Measurements from ENCODE around the gene GARIN1A.
"Not testable (repeated sequence)": the region's sequence is repeated elsewhere in the genome, so short reads cannot be mapped to it uniquely, and the experiment has no call there.

GARIN1A gene

GRCh38 chr7:128683270-128683669, 11.2 kb downstream of the GARIN1A start:
- H3K9me3 ChIP-seq (ENCODE audit: control insufficient read depth, insufficient read depth, low read depth, low read length); H3K4me1 ChIP-seq (ENCODE audit: control insufficient read depth, insufficient read depth, low read length); POLR2A ChIA-PET; H3K27ac ChIP-seq (ENCODE audit: extremely low read depth, low read depth, low read length); H3K36me3 ChIP-seq (ENCODE audit: control insufficient read depth in 2 of 2, insufficient read depth in 1 of 2, low read length in 2 of 2); H3K4me3 ChIP-seq (ENCODE audit: low read depth, low read length); CTCF ChIA-PET: not testable (repeated sequence)
- TF ChIP-seq ZNF140 (tag by site-specific recombination; IDR thresholded peaks at IDR 0.05) (0 out of 2 replicates have a peak, but pooled peaks have one; percentile 35), ZNF654 (tag by site-specific recombination; IDR thresholded peaks at IDR 0.05; ENCODE audit: low read depth) (peak; percentile 17; the same call in 1 of the 2 replicates), ZNF426 (tag by site-specific recombination; IDR thresholded peaks at IDR 0.05) (peak; percentile 50), ZNF623 (tag by site-specific recombination; IDR thresholded peaks at IDR 0.05) (peak; percentile 44), ZNF394 (tag by site-specific recombination; IDR thresholded peaks at IDR 0.05; ENCODE audit: borderline replicate concordance) (peak; percentile 65; the same call in 1 of the 2 replicates), ZNF555 (tag by site-specific recombination; conservative IDR thresholded peaks at IDR 0.05) (peak; percentile 29)
- TF ChIP-seq, protein P1, sequence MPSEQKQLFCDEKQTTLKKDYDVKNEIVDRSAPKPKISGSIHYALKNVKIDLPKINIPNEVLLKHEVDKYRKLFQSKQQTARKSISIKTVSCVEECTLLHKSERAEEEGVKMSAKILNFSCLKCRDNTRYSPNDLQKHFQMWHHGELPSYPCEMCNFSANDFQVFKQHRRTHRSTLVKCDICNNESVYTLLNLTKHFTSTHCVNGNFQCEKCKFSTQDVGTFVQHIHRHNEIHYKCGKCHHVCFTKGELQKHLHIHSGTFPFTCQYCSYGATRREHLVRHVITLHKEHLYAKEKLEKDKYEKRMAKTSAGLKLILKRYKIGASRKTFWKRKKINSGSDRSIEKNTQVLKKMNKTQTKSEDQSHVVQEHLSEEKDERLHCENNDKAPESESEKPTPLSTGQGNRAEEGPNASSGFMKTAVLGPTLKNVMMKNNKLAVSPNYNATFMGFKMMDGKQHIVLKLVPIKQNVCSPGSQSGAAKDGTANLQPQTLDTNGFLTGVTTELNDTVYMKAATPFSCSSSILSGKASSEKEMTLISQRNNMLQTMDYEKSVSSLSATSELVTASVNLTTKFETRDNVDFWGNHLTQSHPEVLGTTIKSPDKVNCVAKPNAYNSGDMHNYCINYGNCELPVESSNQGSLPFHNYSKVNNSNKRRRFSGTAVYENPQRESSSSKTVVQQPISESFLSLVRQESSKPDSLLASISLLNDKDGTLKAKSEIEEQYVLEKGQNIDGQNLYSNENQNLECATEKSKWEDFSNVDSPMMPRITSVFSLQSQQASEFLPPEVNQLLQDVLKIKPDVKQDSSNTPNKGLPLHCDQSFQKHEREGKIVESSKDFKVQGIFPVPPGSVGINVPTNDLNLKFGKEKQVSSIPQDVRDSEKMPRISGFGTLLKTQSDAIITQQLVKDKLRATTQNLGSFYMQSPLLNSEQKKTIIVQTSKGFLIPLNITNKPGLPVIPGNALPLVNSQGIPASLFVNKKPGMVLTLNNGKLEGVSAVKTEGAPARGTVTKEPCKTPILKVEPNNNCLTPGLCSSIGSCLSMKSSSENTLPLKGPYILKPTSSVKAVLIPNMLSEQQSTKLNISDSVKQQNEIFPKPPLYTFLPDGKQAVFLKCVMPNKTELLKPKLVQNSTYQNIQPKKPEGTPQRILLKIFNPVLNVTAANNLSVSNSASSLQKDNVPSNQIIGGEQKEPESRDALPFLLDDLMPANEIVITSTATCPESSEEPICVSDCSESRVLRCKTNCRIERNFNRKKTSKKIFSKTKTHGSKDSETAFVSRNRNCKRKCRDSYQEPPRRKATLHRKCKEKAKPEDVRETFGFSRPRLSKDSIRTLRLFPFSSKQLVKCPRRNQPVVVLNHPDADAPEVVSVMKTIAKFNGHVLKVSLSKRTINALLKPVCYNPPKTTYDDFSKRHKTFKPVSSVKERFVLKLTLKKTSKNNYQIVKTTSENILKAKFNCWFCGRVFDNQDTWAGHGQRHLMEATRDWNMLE (tag by site-specific recombination; conservative IDR thresholded peaks at IDR 0.05; ENCODE audit: low read depth): peak; percentile 56
- TF ChIP-seq, protein P2, sequence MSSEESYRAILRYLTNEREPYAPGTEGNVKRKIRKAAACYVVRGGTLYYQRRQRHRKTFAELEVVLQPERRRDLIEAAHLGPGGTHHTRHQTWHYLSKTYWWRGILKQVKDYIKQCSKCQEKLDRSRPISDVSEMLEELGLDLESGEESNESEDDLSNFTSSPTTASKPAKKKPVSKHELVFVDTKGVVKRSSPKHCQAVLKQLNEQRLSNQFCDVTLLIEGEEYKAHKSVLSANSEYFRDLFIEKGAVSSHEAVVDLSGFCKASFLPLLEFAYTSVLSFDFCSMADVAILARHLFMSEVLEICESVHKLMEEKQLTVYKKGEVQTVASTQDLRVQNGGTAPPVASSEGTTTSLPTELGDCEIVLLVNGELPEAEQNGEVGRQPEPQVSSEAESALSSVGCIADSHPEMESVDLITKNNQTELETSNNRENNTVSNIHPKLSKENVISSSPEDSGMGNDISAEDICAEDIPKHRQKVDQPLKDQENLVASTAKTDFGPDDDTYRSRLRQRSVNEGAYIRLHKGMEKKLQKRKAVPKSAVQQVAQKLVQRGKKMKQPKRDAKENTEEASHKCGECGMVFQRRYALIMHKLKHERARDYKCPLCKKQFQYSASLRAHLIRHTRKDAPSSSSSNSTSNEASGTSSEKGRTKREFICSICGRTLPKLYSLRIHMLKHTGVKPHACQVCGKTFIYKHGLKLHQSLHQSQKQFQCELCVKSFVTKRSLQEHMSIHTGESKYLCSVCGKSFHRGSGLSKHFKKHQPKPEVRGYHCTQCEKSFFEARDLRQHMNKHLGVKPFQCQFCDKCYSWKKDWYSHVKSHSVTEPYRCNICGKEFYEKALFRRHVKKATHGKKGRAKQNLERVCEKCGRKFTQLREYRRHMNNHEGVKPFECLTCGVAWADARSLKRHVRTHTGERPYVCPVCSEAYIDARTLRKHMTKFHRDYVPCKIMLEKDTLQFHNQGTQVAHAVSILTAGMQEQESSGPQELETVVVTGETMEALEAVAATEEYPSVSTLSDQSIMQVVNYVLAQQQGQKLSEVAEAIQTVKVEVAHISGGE (tag by site-specific recombination; conservative IDR thresholded peaks at IDR 0.05; ENCODE audit: low read depth): peak; percentile 53

GRCh38 chr7:128683738-128684137, 11.6 kb downstream of the GARIN1A start:
- H3K36me3 ChIP-seq (ENCODE audit: control insufficient read depth in 2 of 2, insufficient read depth in 1 of 2, low read length in 2 of 2); CTCF ChIA-PET; H3K27ac ChIP-seq (ENCODE audit: extremely low read depth, low read depth, low read length); H3K9me3 ChIP-seq (ENCODE audit: control insufficient read depth, insufficient read depth, low read depth, low read length); H3K4me1 ChIP-seq (ENCODE audit: control insufficient read depth, insufficient read depth, low read length); H3K4me3 ChIP-seq (ENCODE audit: low read depth, low read length): not testable (repeated sequence)
- POLR2A ChIA-PET: interaction anchor here (0.7 kb wide), 1 partner anchor 20 kb away, joined by 3 read pairs; no protein-coding TSS in a partner anchor

- Histone ChIP-seq H3K27ac (ENCODE audit: extremely low read depth, low read depth, low read length) (no peak overlapping the region), H3K4me3 (ENCODE audit: low read depth, low read length) (no peak overlapping the region), H3K9me3 (ENCODE audit: control insufficient read depth, insufficient read depth, low read depth, low read length) (no peaks in the 10 kb centered on the region), H3K36me3 (ENCODE audit: control insufficient read depth in 2 of 2, insufficient read depth in 1 of 2, low read length in 2 of 2) (no peaks in the 10 kb centered on the region), H3K4me1 (ENCODE audit: control insufficient read depth, insufficient read depth, low read length) (no peaks in the 10 kb centered on the region)
- POLR2A ChIA-PET: no interaction called here
- CTCF ChIA-PET: interaction anchor here (0.7 kb wide), 1 partner anchor 14 kb away, joined by 4 read pairs; no protein-coding TSS in a partner anchor
- TF ChIP-seq ZNF10 (tag by site-specific recombination; IDR thresholded peaks at IDR 0.05) (no peak), CTCF (tag by site-specific recombination; IDR thresholded peaks at IDR 0.05) (no peak), ZNF529 (tag by site-specific recombination; IDR thresholded peaks at IDR 0.05; ENCODE audit: insufficient replicate concordance) (no peak), ZNF488 (tag by site-specific recombination; IDR thresholded peaks at IDR 0.05) (no peak), HIC1 (tag by site-specific recombination; IDR thresholded peaks at IDR 0.05) (no peak), ZNF223 (tag by site-specific recombination; IDR thresholded peaks at IDR 0.05) (no peak), ZNF621 (tag by site-specific recombination; IDR thresholded peaks at IDR 0.05) (no peak)
- TF ChIP-seq, protein P3, sequence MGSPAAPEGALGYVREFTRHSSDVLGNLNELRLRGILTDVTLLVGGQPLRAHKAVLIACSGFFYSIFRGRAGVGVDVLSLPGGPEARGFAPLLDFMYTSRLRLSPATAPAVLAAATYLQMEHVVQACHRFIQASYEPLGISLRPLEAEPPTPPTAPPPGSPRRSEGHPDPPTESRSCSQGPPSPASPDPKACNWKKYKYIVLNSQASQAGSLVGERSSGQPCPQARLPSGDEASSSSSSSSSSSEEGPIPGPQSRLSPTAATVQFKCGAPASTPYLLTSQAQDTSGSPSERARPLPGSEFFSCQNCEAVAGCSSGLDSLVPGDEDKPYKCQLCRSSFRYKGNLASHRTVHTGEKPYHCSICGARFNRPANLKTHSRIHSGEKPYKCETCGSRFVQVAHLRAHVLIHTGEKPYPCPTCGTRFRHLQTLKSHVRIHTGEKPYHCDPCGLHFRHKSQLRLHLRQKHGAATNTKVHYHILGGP (tag by site-specific recombination; IDR thresholded peaks at IDR 0.05): no peak
These were observed 15.0 kb downstream of the GARIN1A start for GRCh38 chr7:128687131-128687530.

All from HEK293 (cell line).